ES-I3 (cell line): ENCODE data around the gene AFAP1L1.
"Not testable (repeated sequence)": the region's sequence is repeated elsewhere in the genome, so short reads cannot be mapped to it uniquely, and the experiment has no call there.

ENCODE experiments used
- H3K36me3 ChIP-seq: 2 replicates; pipeline ENCODE4 v1.6.1; 2013; ENCODE audit warnings: mild to moderate bottlenecking, low read length, control low read depth, moderate library complexity; ENCODE audit not compliant: insufficient read depth
- H3K4me1 ChIP-seq: 2 replicates; pipeline ENCODE4 v1.6.1; 2013; ENCODE audit warnings: mild to moderate bottlenecking, control low read depth, low read length; ENCODE audit not compliant: insufficient read depth
- H3K9ac ChIP-seq: 2 replicates; pipeline ENCODE4 v1.6.1; 2013; ENCODE audit warnings: low read depth, mild to moderate bottlenecking, low read length, moderate library complexity
- H3K9me3 ChIP-seq: 2 replicates; pipeline ENCODE4 v1.6.1; 2013; ENCODE audit warnings: mild to moderate bottlenecking, low read length, moderate library complexity; ENCODE audit not compliant: control insufficient read depth, insufficient read depth

AFAP1L1 gene

DNA sequence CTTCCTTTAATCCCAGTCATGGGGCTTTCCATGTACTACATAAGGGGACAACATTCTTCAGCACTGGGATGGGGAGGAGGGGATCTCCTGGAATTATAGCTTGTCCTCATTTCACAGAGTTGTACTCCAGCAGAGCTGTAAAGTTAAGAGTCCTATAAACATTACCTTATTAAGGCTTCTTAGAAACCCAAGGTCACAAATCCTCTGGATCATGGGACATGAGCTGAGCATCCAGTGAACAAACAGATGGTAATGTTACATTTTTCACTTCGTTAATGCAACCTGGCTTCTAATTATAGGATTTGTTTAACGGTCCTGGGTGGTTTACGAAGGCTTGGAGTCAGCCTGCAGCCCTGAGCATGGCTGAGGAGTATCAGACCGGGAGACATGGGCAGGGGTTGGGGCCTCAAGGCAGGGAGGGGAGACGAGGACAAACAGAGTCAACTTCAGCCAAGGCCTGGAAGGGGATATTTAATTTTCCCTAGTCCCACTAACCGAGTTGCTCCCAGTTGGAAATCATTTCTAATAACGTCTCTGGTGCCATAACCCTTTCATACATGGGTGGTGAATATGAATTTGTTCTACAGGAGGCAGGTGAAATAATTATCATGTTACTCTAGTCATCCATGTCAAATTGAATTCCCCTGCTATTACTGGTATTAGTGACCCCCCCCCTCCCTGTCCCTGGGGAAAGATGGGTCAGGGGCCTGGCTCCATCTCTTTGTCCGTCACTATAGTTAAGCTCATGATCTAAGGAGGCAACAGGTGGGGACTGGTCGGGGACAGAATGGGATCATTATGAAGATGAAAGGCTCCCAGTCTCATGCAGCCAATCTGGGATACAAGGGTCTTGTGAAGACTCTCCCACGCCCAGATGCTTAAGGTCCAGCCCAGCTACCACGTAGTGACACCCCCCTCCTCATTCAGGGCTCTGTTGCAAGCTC, 118.2 kb downstream of the AFAP1L1 start:
- H3K9me3 ChIP-seq, result no peaks in the 10 kb centered on the region
- no peak overlapping the region for H3K9ac ChIP-seq
- no peaks in the 10 kb centered on the region for H3K36me3 ChIP-seq
- H3K4me1 ChIP-seq, result 0 out of 2 replicates have a peak, but pooled peaks cover 5% of the 10 kb centered on the region

DNA sequence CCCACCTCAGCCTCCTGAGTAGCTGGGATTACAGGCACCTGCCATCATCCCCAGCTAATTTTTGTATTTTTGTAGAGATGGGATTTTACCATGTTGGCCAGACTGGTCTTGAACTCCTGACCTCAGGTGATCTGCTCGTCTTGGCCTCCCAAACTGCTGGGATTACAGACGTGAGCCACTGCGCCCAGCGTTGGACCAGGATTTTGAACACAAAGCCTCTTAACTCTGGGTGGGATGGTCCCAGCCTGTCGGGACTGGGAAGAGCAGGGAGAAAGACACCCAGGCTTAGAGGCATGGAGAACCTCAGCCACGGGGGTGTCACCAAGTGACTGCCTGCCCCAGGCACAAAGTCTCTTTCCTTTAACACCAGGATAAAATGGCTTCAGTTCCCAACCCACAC, 119.4 kb downstream of the AFAP1L1 start:
- not testable (repeated sequence) for H3K9ac ChIP-seq, H3K4me1 ChIP-seq, H3K9me3 ChIP-seq, H3K36me3 ChIP-seq
